Omental fat pad (tissue), 4 donors: ENCODE data around the gene DSCAML1. TPM values are rescaled to one million over a fixed set of nuclear protein-coding genes. Genes with fewer than 3 reads are reported as not detected.

Experiments used
- ATAC-seq: fragments of 150-250 bp; one replicate; pipeline ENCODE4 v1.9.1; 2016; ENCODE audit warnings: mild to moderate bottlenecking, moderate library complexity; ENCODE audit not compliant: low FRiP score
- DNase-seq: peaks from one replicate; pipeline ENCODE4 v3.0.0-alpha.2; 2019; ENCODE audit warnings: low spot score
- total RNA-seq, 4 donors: library from RNA; depleted of rRNA; stranded (reverse); fragments of >200 nt; gene quantifications; one replicate each; pipeline ENCODE4 v1.1.0, GENCODE V29; 2016
- TF ChIP-seq, protein P1 (sequence below), 3 donors: fragments of 450-650 bp; IDR thresholded peaks; one replicate each; pipeline ENCODE4 v1.5.1; 2016 to 2017; ENCODE audit warnings: antibody characterized with exemption in 3 of 3, mild to moderate bottlenecking in 3 of 3, moderate library complexity in 2 of 3

Gene DSCAML1
- total RNA-seq, 4 donors from 2014 or later: 0.95 to 10.9 (median 3.9) TPM

DNA sequence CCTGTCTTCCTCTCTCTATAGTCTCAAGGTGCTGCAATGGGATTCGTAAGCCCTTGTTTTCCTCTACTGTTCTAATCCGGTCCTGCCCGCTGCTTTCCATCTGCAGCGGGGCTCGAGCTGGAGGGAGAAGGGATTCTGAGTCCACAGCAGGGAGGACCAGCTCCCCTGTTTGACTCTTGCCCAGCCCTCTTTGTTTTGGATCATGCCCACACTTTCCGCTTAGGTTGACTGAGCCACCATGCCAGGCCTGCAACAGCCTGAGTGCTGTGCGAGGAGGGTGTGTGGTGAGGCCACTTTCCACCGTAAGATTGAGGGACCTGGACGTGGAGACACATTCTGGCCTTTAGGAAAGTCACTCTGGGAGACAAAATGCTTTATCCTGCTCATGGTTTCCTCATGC lies 411.1 kb downstream of the DSCAML1 start:
- DNase-seq: no peak
- no peak for ATAC-seq
- TF ChIP-seq, protein P1, sequence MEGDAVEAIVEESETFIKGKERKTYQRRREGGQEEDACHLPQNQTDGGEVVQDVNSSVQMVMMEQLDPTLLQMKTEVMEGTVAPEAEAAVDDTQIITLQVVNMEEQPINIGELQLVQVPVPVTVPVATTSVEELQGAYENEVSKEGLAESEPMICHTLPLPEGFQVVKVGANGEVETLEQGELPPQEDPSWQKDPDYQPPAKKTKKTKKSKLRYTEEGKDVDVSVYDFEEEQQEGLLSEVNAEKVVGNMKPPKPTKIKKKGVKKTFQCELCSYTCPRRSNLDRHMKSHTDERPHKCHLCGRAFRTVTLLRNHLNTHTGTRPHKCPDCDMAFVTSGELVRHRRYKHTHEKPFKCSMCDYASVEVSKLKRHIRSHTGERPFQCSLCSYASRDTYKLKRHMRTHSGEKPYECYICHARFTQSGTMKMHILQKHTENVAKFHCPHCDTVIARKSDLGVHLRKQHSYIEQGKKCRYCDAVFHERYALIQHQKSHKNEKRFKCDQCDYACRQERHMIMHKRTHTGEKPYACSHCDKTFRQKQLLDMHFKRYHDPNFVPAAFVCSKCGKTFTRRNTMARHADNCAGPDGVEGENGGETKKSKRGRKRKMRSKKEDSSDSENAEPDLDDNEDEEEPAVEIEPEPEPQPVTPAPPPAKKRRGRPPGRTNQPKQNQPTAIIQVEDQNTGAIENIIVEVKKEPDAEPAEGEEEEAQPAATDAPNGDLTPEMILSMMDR (IDR thresholded peaks at IDR 0.05): no peak

DNA sequence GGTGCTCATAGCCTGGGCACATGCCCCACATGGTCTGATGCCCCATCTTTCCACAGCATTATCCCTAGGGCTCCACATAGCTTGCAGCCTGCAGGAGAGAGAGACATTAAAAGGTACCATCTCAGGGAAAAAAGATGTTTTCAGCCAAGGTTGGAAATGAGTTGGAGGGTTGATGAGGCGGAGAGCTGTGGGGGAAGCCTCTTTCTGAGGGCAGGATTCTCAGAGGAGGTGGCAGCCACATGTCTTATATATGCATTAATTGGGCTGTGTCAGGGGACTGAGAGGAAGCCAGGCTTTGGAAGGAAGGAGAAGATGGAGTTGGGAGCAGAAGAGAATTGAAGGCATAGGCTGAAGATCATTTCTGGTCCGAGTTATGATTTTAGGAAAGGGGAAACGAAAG lies 411.5 kb downstream of the DSCAML1 start:
- TF ChIP-seq, protein P1 (IDR thresholded peaks at IDR 0.05): no peak
- ATAC-seq: no peak
- no peak for DNase-seq

DNA sequence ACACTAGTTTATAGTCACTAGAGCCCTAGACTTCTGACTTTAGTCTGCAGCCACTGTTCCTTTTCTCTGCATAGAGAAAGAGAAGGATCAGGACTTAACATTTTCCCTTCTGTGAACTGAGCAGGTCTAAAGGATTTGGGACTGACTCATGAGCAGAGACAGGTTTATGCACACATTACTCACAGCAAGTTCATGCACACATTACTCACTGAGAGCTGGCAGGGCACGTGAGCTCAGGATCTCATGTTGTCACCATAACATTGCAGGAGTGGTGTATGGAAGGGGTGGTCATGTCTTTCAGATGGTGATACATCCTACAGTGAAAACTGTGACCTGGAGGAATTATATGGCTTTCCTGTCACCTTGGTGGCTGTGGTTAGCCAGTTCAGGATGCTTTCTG lies 413.0 kb downstream of the DSCAML1 start:
- ATAC-seq (no peak), DNase-seq (no peak)
- TF ChIP-seq, protein P1 (IDR thresholded peaks at IDR 0.05): no peak

DNA sequence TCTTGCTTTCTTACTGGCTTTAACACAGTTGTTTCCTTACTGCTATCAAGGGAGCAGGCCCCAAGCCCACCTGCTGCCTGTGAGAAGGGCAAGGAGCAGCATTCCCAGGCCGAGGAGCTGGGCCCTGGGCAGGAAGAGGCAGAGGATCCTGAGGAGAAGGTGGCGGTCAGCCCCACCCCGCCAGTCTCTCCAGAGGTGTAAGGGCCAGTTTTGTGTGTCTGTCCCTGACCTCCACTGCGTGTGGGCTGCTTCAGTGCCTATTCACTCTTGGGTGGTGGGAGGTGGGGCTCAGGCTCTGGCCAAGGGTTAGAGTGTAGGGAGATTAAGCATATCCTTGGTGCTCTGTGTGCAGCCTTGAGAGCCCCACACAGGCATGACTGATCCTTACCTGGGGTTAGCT lies 414.3 kb downstream of the DSCAML1 start:
- TF ChIP-seq, protein P1 (IDR thresholded peaks at IDR 0.05): no peak
- DNase-seq (no peak), ATAC-seq (no peak)

DNA sequence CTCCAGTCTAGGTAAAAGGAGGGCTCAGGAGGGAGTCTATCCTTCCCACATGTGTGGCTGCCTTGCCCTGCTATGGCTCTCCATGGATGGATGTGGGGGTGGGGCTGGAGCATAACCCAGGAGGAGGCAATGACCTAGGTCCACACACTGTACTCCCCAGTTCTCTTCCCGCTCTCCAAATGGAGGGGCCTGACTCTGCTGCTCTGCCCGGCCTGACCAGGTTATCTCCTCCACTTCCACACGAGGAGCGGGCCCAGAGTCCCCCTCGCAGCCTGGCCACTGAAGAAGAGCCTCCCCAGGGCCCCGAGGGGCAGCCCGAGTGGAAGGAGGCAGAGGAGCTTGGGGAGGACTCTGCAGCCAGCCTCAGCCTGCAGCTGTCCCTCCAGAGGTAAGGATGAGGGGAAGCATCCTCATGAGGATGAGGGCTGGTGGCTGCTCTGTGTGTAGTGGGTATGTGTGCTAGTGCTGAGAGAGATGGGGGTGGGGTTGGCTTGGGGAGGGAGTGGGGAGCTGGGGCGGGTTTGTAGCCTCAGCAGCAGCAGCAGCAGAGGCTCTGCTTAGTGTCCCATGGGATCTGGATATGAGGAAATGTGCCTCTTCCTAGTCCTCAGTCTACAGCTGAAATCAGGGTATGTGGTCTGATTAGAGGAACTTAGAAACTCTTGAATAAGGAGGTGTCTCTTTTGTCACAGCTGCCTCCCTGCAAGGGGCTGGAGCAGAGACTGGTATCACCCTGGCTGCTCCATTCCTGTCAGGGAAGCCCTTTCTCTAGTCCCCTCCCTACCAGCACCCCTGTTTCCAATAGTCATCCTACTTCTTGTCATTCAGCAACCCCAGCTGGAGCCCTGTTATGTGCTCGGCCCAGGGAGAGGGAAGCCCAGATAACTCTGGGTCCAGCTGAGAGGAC lies 415.3 kb downstream of the DSCAML1 start:
- TF ChIP-seq, protein P1 (IDR thresholded peaks at IDR 0.05): no peak
- DNase-seq: no peak
- ATAC-seq: no peak

DNA sequence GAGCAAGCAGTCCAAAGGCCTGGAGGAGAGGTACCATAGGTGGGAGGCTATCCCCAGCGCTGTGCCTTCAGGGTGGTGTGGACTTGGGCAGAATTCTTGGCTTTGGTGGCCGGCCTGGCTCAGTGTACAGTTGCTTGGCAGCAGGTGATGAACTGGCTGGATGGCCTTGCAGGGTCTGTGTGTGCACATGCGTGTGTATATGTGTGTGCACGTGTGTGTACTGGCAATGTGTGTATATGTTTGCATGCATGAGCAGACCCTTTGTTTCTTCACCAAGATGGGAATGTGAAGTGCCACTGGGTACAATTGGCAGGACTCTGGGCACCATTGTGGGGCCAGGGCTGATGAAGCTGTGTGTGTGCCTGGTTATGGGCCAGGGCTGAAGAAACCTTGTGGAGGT lies 416.3 kb downstream of the DSCAML1 start:
- no peak for DNase-seq
- TF ChIP-seq, protein P1 (IDR thresholded peaks at IDR 0.05): no peak
- ATAC-seq: no peak
